Ovary (tissue), 3 donors: ENCODE measurements around the gene KRTAP5-4.

Experiments
- CTCF ChIP-seq, 3 donors: fragments of 450-650 bp in 2 of 3; fragments of 200-600 bp in 1 of 3; IDR thresholded peaks; one replicate each; pipeline versions ENCODE4 v1.5.1 to v1.8.0; 2016 to 2022; ENCODE audit warnings: antibody characterized with exemption in 3 of 3, mild to moderate bottlenecking in 1 of 3
- EP300 ChIP-seq: sonication (generic); formaldehyde crosslinking; IDR thresholded peaks from one replicate; pipeline ENCODE4 v1.6.1; 2017; ENCODE audit warnings: antibody characterized with exemption
- donor health status: DM: no; HTN: no; CAD: no.

DNA sequence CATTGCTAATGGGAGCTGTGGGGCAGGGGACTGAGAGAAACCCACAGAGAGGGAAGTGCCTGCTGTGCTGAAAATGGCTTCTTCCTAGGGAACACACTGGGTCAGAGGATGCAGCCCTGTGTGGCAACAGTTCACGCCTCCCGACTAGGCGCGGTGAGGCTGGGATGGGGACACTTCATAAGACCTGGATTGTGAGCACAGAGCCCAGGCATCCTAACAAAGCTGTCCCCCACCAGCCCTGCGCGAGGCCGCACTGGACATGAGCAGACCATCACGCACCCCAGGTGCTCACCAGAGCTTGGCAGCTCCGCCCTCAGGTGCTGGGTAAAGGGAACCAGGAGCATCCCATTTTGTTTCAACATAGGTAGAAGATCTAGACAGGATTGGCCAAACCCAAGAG lies 1.8 kb upstream of the KRTAP5-4 start:
- TF ChIP-seq CTCF (IDR thresholded peaks at IDR 0.05) = no peak
- no peak for TF ChIP-seq EP300
